ENCODE results near the gene AMIGO3. TPM values are rescaled to one million over a fixed set of nuclear protein-coding genes. Genes with fewer than 3 reads are reported as not detected.

AMIGO3 gene
- total RNA-seq, 2 donors from 2014 or later: 1.4 to 12.4 TPM

GRCh38 chr3:49703956-49704355 lies 15.5 kb downstream of the AMIGO3 start:
- Histone ChIP-seq H3K27me3 (replicated peaks; ENCODE audit: insufficient read depth) (no peaks in the 10 kb centered on the region), H3K4me3 (no peak overlapping the region), H3K36me3 (peaks cover 0 to 4% of the 10 kb centered on the region in 2 donors), H3K27ac (no peak overlapping the region), H3K4me1 (replicated peaks) (no peaks in the 10 kb centered on the region), H3K9me3 (no peaks in the 10 kb centered on the region)
- intact Hi-C loops (cut with DNase I): loop anchor here (5.0 kb wide), 2 partner anchors 138 to 203 kb away; no protein-coding TSS in a partner anchor
- no peak for TF ChIP-seq POLR2AphosphoS5 (IDR thresholded peaks at IDR 0.05)
- no peak for TF ChIP-seq CTCF (IDR thresholded peaks at IDR 0.05)
- TF ChIP-seq POLR2A (IDR thresholded peaks at IDR 0.05): no peak
- no peak for DNase-seq (ENCODE audit: low spot score)
- 89% methylated on average over 7 of the region's 7 CpGs for WGBS

- no peak for TF ChIP-seq POLR2AphosphoS5 (IDR thresholded peaks at IDR 0.05)
- TF ChIP-seq POLR2A (IDR thresholded peaks at IDR 0.05): no peak
- peak; percentile 52 to 88 (median 67) for TF ChIP-seq CTCF (IDR thresholded peaks at IDR 0.05)
- Histone ChIP-seq H3K27me3 (replicated peaks; ENCODE audit: insufficient read depth) (no peaks in the 10 kb centered on the region), H3K9me3 (no peaks in the 10 kb centered on the region), H3K36me3 (peaks cover 0 to 4% of the 10 kb centered on the region in 2 donors), H3K27ac (no peak overlapping the region), H3K4me3 (no peak overlapping the region), H3K4me1 (replicated peaks) (no peaks in the 10 kb centered on the region)
- DNase-seq (ENCODE audit: low spot score): no peak
- 49% methylated on average over 14 of the region's 14 CpGs for WGBS
- intact Hi-C loops (cut with DNase I): loop anchor here (5.0 kb wide), 2 partner anchors 139 to 204 kb away; no protein-coding TSS in a partner anchor
Observed at GRCh38 chr3:49703443-49703927, 16.0 kb downstream of the AMIGO3 start.

GRCh38 chr3:49702672-49703071 lies 16.8 kb downstream of the AMIGO3 start:
- no peak for TF ChIP-seq POLR2AphosphoS5 (IDR thresholded peaks at IDR 0.05)
- no peak for TF ChIP-seq POLR2A (IDR thresholded peaks at IDR 0.05)
- TF ChIP-seq CTCF (IDR thresholded peaks at IDR 0.05): no peak
- Histone ChIP-seq H3K36me3 (peaks cover 3 to 4% of the 10 kb centered on the region in 2 donors), H3K4me1 (replicated peaks) (no peaks in the 10 kb centered on the region), H3K27me3 (replicated peaks; ENCODE audit: insufficient read depth) (no peaks in the 10 kb centered on the region), H3K4me3 (no peak overlapping the region), H3K27ac (no peak overlapping the region), H3K9me3 (no peaks in the 10 kb centered on the region)
- WGBS: 89% methylated on average over 11 of the region's 11 CpGs
- intact Hi-C loops (cut with DNase I): loop anchor here (5.0 kb wide), 2 partner anchors 140 to 205 kb away; no protein-coding TSS in a partner anchor
- DNase-seq (ENCODE audit: low spot score): no peak

- TF ChIP-seq POLR2AphosphoS5 (IDR thresholded peaks at IDR 0.05) (no peak), CTCF (IDR thresholded peaks at IDR 0.05) (no peak), POLR2A (IDR thresholded peaks at IDR 0.05) (no peak)
- whole genome bisulfite sequencing: 80% methylated on average over 21 of the region's 21 CpGs
- Histone ChIP-seq H3K4me3 (no peak overlapping the region), H3K9me3 (no peaks in the 10 kb centered on the region), H3K36me3 (peaks cover 4 to 5% of the 10 kb centered on the region in 2 donors), H3K27ac (no peak overlapping the region), H3K27me3 (replicated peaks; ENCODE audit: insufficient read depth) (no peaks in the 10 kb centered on the region), H3K4me1 (replicated peaks) (no peaks in the 10 kb centered on the region)
- intact Hi-C loops (cut with DNase I): loop anchor here (5.0 kb wide), 2 partner anchors 141 to 206 kb away; no protein-coding TSS in a partner anchor
- no peak for DNase-seq (ENCODE audit: low spot score)
Observed at GRCh38 chr3:49701388-49702077, 18.0 kb downstream of the AMIGO3 start.

Data from prostate gland (tissue), 2 donors.